Hematopoietic multipotent progenitor cell treated with erythropoietin and hydrocortisone succinate and interleukin-3 and kit ligand, for 8 days (in vitro differentiated cells): Measurements from ENCODE around the gene BTBD19.

Experiments used
- DNase-seq: peaks from one replicate; pipeline ENCODE4 v3.0.0-alpha.2; 2015

The BTBD19 gene

GRCh38 chr1:44862829-44863401 lies 54.6 kb downstream of the BTBD19 start:
- DNase-seq, result no peak
